ENCODE data around the gene H2AZ2. TPM values are rescaled to one million over a fixed set of nuclear protein-coding genes. Genes with fewer than 3 reads are reported as not detected.

The H2AZ2 gene
- total RNA-seq, 1 experiment from 2014 or later: 139 TPM

- no peak for DNase-seq (ENCODE audit: unreplicated experiment)
- Mint-ChIP-seq H3K27ac (ENCODE audit: low read depth, unreplicated experiment) (peak overlapping the region; percentile 99), H3K36me3 (ENCODE audit: insufficient read depth, unreplicated experiment) (peaks cover 22% of the 10 kb centered on the region), H3K27me3 (ENCODE audit: insufficient read depth, unreplicated experiment) (no peaks in the 10 kb centered on the region), H3K9me3 (ENCODE audit: unreplicated experiment) (no peaks in the 10 kb centered on the region), H3K4me3 (ENCODE audit: unreplicated experiment) (no peak overlapping the region), H3K4me1 (ENCODE audit: insufficient read depth, unreplicated experiment) (peaks cover 16% of the 10 kb centered on the region)
- BruUV-seq (replicated peaks): no TSS peak
- TF ChIP-seq CTCF (IDR thresholded peaks at IDR 0.05; ENCODE audit: unreplicated experiment): no peak
- intact Hi-C loops (cut with micrococcal nuclease): loop anchor here (10.0 kb wide), 2 partner anchors 98 to 248 kb away; no protein-coding TSS in a partner anchor
- POLR2A ChIA-PET: interaction anchor here (0.6 to 1.4 kb wide), 4 partner anchors 37 to 225 kb away, joined by 3 to 4 read pairs (median 3); no protein-coding TSS in a partner anchor
- CTCF ChIA-PET: interaction anchor here (0.6 to 0.8 kb wide), 2 partner anchors 13 to 30 kb away, joined by 3 to 4 read pairs; no protein-coding TSS in a partner anchor
These were observed 39.4 kb upstream of the H2AZ2 start for GRCh38 chr7:44887293-44887692.

DNA sequence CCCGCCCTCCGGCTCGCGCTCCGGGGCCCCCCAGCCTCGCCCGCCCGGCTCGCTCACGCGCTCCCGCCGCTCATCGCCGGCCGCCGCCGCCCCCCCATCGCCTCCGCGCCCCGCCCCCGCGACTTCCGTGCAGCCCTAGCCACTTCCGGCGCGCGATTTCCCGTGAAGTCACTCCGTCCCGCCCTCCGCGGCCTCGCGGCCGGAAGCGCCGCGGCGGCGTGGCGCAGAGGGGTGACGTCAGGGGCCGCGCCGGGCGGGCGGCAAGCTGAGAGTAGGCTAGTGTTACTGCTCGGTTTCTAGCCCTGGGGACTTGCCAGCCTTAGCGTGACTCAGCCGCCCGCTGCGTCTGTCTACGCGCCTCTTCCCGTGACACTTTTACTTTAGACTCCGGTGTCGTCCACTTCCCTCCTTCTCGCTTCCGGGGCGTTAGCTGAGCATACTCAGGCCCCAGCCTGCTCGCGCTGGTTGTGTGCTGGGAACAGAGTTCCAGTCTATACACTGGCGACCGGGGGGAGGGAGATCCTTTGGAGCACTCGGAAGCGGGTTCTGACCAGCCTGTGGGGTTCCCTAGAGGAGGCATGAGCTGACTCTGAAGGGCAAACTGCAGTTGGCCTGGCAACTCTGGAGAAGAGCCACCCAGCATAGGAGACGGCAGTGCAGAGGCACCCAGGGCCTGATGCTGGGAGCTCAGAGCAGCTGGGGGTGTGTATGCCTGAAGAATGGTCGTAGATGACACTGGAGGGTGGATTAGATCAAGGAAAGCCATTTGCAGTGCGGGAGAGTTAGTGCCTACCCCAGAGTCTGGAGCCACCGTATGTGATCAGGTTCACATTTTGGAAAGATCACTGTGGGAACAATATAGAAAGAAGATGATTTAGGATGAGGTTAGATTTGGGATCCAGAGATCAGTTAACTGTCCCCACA lies 37.8 kb upstream of the H2AZ2 start, which contains the start of gene PURB:
Gene PURB (minus strand): TSS at position 137 of the 924 bp plus-strand sequence. CDS start 182 bp downstream, outside the sequence.
- TSS peak; percentile 90 for BruUV-seq (replicated peaks)

GRCh38 chr7:44884621-44885393 lies 36.9 kb upstream of the H2AZ2 start:
- BruUV-seq (replicated peaks): no TSS peak

More for the DNA sequence above, 37.8 kb upstream of the H2AZ2 start, which contains the start of gene PURB:
- no peak for TF ChIP-seq CTCF (IDR thresholded peaks at IDR 0.05; ENCODE audit: unreplicated experiment)
- Mint-ChIP-seq H3K36me3 (ENCODE audit: insufficient read depth, unreplicated experiment) (peaks cover 23% of the 10 kb centered on the region), H3K4me1 (ENCODE audit: insufficient read depth, unreplicated experiment) (peaks cover 25% of the 10 kb centered on the region), H3K27me3 (ENCODE audit: insufficient read depth, unreplicated experiment) (no peaks in the 10 kb centered on the region), H3K4me3 (ENCODE audit: unreplicated experiment) (peak within 1 kb of the TSS; percentile 93), H3K27ac (ENCODE audit: low read depth, unreplicated experiment) (peak within 1 kb of the TSS; percentile 99), H3K9me3 (ENCODE audit: unreplicated experiment) (no peaks in the 10 kb centered on the region)
- CTCF ChIA-PET: interaction anchor here (0.6 to 1.3 kb wide), 8 partner anchors 26 to 117 kb away, joined by 3 to 5 read pairs (median 3); no protein-coding TSS in a partner anchor
- POLR2A ChIA-PET: interaction anchor here (0.6 to 6.9 kb wide), 32 partner anchors 10 to 1312 kb away, joined by 3 to 153 read pairs (median 6); partner anchors contain the start of genes CCM2, DBNL, DDX56 and H2AZ2
- intact Hi-C loops (cut with micrococcal nuclease): loop anchor here (10.0 kb wide), 2 partner anchors 99 to 249 kb away; no protein-coding TSS in a partner anchor
- peak; percentile 96 for DNase-seq (ENCODE audit: unreplicated experiment)

More at GRCh38 chr7:44884621-44885393, 36.9 kb upstream of the H2AZ2 start:
- H3K27ac Mint-ChIP-seq (ENCODE audit: low read depth, unreplicated experiment): peak overlapping the region; percentile 99
- no peak for TF ChIP-seq CTCF (IDR thresholded peaks at IDR 0.05; ENCODE audit: unreplicated experiment)
- H3K36me3 Mint-ChIP-seq (ENCODE audit: insufficient read depth, unreplicated experiment): peaks cover 31% of the 10 kb centered on the region
- no peaks in the 10 kb centered on the region for H3K27me3 Mint-ChIP-seq (ENCODE audit: insufficient read depth, unreplicated experiment)
- peak overlapping the region; percentile 93 for H3K4me3 Mint-ChIP-seq (ENCODE audit: unreplicated experiment)
- H3K4me1 Mint-ChIP-seq (ENCODE audit: insufficient read depth, unreplicated experiment): peaks cover 34% of the 10 kb centered on the region
- intact Hi-C loops (cut with micrococcal nuclease): loop anchor here (10.0 kb wide), 2 partner anchors 100 to 250 kb away; no protein-coding TSS in a partner anchor
- CTCF ChIA-PET: interaction anchor here (0.6 to 1.3 kb wide), 5 partner anchors 28 to 117 kb away, joined by 3 to 4 read pairs (median 3); no protein-coding TSS in a partner anchor
- H3K9me3 Mint-ChIP-seq (ENCODE audit: unreplicated experiment): no peaks in the 10 kb centered on the region
- peak; percentile 33 for DNase-seq (ENCODE audit: unreplicated experiment)
- POLR2A ChIA-PET: interaction anchor here (0.6 to 6.9 kb wide), 33 partner anchors 10 to 1674 kb away, joined by 3 to 153 read pairs (median 6); partner anchors contain the start of genes CCM2, DBNL, DDX56 and H2AZ2

All from MCF 10A (cell line).